ENCODE data around the gene FAM72B.
"Not testable (repeated sequence)": the region's sequence is repeated elsewhere in the genome, so short reads cannot be mapped to it uniquely, and the experiment has no call there.

The FAM72B gene

DNA sequence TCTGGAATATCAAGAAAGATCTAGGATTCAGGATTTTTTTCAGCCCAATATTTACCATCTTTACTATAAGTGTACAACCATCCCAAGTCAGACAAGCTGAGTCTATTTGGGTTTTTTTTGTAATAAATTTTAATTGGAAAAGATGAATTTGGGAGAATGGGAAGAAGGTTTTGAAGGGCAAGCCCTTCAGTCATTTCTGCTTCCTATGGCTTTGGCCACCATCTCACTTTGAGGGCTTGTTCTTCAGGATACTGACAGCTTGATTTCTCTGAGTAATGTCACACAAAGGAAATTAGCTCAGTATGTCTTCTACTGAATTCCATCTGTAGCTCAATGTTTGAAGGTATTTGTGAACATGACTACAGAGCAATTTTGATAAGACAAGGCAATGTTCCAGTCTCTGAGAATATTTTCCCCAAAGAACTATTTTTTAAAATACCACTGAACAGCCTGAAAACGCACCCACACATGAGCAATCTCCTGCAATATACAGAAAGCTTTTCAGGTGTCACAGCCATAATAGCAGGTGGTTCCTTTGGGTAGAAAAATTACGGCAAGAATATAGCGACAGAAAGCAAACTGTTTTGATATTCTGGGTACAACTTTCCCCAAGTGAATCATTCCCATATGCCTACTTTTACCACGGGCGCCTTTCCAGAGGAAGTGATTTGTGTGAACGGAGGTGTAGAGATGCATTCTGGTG is 22.8 kb downstream of the FAM72B start:
- H3K4me1 ChIP-seq (ENCODE audit: control insufficient read depth in 1 of 2, insufficient read depth in 2 of 2, low read length in 2 of 2); H3K9me3 ChIP-seq (ENCODE audit: control insufficient read depth in 1 of 2, low read length in 2 of 2); H3K4me3 ChIP-seq (ENCODE audit: low read depth in 1 of 2, low read length in 2 of 2); H3K36me3 ChIP-seq (ENCODE audit: control insufficient read depth in 1 of 2, insufficient read depth in 2 of 2, low read length in 2 of 2); H3K27ac ChIP-seq (ENCODE audit: low read length); H3K27me3 ChIP-seq (ENCODE audit: low read depth, low read length): not testable (repeated sequence)

GRCh38 chr1:121160118-121160517 is 24.0 kb downstream of the FAM72B start:
- not testable (repeated sequence) for H3K27me3 ChIP-seq (ENCODE audit: low read depth, low read length); H3K36me3 ChIP-seq (ENCODE audit: control insufficient read depth in 1 of 2, insufficient read depth in 2 of 2, low read length in 2 of 2); H3K4me1 ChIP-seq (ENCODE audit: control insufficient read depth in 1 of 2, insufficient read depth in 2 of 2, low read length in 2 of 2); H3K4me3 ChIP-seq (ENCODE audit: low read depth in 1 of 2, low read length in 2 of 2); H3K9me3 ChIP-seq (ENCODE audit: control insufficient read depth in 1 of 2, low read length in 2 of 2); H3K27ac ChIP-seq (ENCODE audit: low read length)

DNA sequence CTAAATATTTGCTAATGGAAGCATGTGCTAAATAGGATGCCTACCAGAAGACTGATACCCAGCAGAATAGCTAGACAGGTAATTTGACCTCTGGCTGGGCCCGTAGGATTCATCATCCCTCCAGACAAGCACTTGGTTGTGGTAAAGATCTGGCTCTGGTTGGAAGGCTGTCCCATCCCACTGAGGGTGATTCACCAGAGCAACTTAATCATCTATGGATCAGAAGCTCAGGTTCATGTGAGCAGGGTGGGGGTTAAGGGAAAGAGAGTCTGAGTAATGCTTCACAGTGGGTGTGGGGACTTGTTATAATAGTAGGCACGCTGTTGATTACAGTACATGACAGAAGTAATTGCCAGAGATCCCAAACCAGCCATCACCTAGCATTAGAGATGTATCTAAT is 26.5 kb downstream of the FAM72B start:
- not testable (repeated sequence) for H3K4me3 ChIP-seq (ENCODE audit: low read depth in 1 of 2, low read length in 2 of 2); H3K36me3 ChIP-seq (ENCODE audit: control insufficient read depth in 1 of 2, insufficient read depth in 2 of 2, low read length in 2 of 2); H3K4me1 ChIP-seq (ENCODE audit: control insufficient read depth in 1 of 2, insufficient read depth in 2 of 2, low read length in 2 of 2); H3K9me3 ChIP-seq (ENCODE audit: control insufficient read depth in 1 of 2, low read length in 2 of 2); H3K27me3 ChIP-seq (ENCODE audit: low read depth, low read length); H3K27ac ChIP-seq (ENCODE audit: low read length)

- not testable (repeated sequence) for H3K27me3 ChIP-seq (ENCODE audit: low read depth, low read length); H3K4me1 ChIP-seq (ENCODE audit: control insufficient read depth in 1 of 2, insufficient read depth in 2 of 2, low read length in 2 of 2); H3K36me3 ChIP-seq (ENCODE audit: control insufficient read depth in 1 of 2, insufficient read depth in 2 of 2, low read length in 2 of 2); H3K9me3 ChIP-seq (ENCODE audit: control insufficient read depth in 1 of 2, low read length in 2 of 2); H3K4me3 ChIP-seq (ENCODE audit: low read depth in 1 of 2, low read length in 2 of 2); H3K27ac ChIP-seq (ENCODE audit: low read length)
These were observed 27.1 kb downstream of the FAM72B start for GRCh38 chr1:121156958-121157603.

GRCh38 chr1:121155671-121156358 is 28.3 kb downstream of the FAM72B start:
- not testable (repeated sequence) for H3K4me1 ChIP-seq (ENCODE audit: control insufficient read depth in 1 of 2, insufficient read depth in 2 of 2, low read length in 2 of 2); H3K4me3 ChIP-seq (ENCODE audit: low read depth in 1 of 2, low read length in 2 of 2); H3K9me3 ChIP-seq (ENCODE audit: control insufficient read depth in 1 of 2, low read length in 2 of 2); H3K27me3 ChIP-seq (ENCODE audit: low read depth, low read length); H3K36me3 ChIP-seq (ENCODE audit: control insufficient read depth in 1 of 2, insufficient read depth in 2 of 2, low read length in 2 of 2); H3K27ac ChIP-seq (ENCODE audit: low read length)

- not testable (repeated sequence) for H3K36me3 ChIP-seq (ENCODE audit: control insufficient read depth in 1 of 2, insufficient read depth in 2 of 2, low read length in 2 of 2); H3K27ac ChIP-seq (ENCODE audit: low read length); H3K4me3 ChIP-seq (ENCODE audit: low read depth in 1 of 2, low read length in 2 of 2); H3K4me1 ChIP-seq (ENCODE audit: control insufficient read depth in 1 of 2, insufficient read depth in 2 of 2, low read length in 2 of 2); H3K27me3 ChIP-seq (ENCODE audit: low read depth, low read length); H3K9me3 ChIP-seq (ENCODE audit: control insufficient read depth in 1 of 2, low read length in 2 of 2)
These were observed 29.3 kb downstream of the FAM72B start for GRCh38 chr1:121154811-121155210.

DNA sequence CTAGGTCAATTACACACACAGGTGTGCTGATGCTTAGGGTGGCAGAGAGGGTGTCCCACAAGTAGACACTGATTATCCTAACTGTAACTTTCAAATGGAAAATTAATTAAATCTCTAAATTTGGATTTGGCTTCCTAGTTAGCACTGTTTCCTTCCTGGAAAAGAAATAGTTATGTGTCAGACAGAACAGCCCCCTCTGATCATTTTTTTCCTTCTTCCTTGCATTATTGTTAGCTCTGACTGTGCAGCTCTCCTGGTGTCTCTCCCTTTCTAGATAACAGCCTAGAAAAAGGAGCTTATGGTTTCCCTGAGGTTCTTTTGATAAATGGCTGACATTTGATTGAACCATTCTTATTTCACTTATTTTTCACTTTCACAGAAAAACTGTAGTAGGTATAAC is 31.4 kb downstream of the FAM72B start:
- H3K27me3 ChIP-seq (ENCODE audit: low read depth, low read length); H3K9me3 ChIP-seq (ENCODE audit: control insufficient read depth in 1 of 2, low read length in 2 of 2); H3K27ac ChIP-seq (ENCODE audit: low read length); H3K4me1 ChIP-seq (ENCODE audit: control insufficient read depth in 1 of 2, insufficient read depth in 2 of 2, low read length in 2 of 2); H3K4me3 ChIP-seq (ENCODE audit: low read depth in 1 of 2, low read length in 2 of 2); H3K36me3 ChIP-seq (ENCODE audit: control insufficient read depth in 1 of 2, insufficient read depth in 2 of 2, low read length in 2 of 2): not testable (repeated sequence)

DNA sequence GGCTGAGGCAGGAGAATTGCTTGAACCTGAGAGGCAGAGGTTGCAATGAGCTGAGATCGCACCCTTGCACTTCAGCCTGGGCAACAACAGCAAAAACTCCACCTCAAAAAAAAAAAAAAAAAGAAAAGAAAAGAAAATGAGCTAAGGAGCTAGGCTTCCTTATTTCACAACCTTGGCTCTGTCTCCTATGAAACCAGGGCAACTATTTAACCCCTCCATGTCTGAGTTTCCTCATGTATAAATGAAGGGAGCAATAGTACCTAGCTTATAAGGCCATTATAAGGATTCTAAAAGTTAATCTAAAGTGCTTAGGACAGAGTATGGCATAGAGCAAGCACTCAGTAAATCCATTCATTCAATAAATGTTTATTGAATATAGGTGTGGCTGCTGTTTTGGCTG is 32.8 kb downstream of the FAM72B start:
- not testable (repeated sequence) for H3K36me3 ChIP-seq (ENCODE audit: control insufficient read depth in 1 of 2, insufficient read depth in 2 of 2, low read length in 2 of 2); H3K27ac ChIP-seq (ENCODE audit: low read length); H3K9me3 ChIP-seq (ENCODE audit: control insufficient read depth in 1 of 2, low read length in 2 of 2); H3K27me3 ChIP-seq (ENCODE audit: low read depth, low read length); H3K4me3 ChIP-seq (ENCODE audit: low read depth in 1 of 2, low read length in 2 of 2); H3K4me1 ChIP-seq (ENCODE audit: control insufficient read depth in 1 of 2, insufficient read depth in 2 of 2, low read length in 2 of 2)

DNA sequence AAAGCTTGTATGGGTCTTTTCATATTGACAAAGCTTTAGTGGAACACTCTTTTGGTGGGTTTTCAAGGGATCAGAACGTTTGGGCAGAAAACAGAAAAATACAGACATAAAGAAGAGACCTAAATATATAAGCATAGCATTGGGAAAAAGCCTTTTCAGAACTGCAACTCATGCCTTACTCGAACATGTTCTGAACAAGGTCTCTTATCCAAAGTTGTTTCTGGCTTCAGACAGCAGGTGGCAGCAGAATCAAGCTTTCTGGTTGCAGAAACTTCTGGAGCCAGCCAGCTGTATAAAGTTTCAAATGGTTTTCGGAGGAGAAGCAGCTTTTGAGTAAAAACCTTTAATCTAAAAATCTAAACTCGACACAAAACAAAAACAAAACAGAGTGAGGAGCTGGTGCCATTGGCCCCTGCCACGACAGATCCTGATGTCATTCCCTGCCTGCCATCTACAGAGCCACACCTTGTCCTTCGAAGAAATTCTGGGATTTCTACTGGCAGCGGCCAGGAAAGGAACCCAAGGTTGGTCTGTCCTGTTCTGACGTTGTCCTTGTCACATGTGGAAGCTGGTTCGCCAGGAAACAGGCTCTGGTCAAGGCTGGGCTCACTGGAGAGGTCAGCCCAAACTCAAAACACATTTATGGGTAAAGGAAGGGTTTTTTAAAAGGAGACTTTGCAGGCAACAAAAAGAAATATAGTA is 35.5 kb downstream of the FAM72B start:
- not testable (repeated sequence) for H3K27ac ChIP-seq (ENCODE audit: low read length); H3K27me3 ChIP-seq (ENCODE audit: low read depth, low read length); H3K4me3 ChIP-seq (ENCODE audit: low read depth in 1 of 2, low read length in 2 of 2); H3K9me3 ChIP-seq (ENCODE audit: control insufficient read depth in 1 of 2, low read length in 2 of 2); H3K4me1 ChIP-seq (ENCODE audit: control insufficient read depth in 1 of 2, insufficient read depth in 2 of 2, low read length in 2 of 2); H3K36me3 ChIP-seq (ENCODE audit: control insufficient read depth in 1 of 2, insufficient read depth in 2 of 2, low read length in 2 of 2)

DNA sequence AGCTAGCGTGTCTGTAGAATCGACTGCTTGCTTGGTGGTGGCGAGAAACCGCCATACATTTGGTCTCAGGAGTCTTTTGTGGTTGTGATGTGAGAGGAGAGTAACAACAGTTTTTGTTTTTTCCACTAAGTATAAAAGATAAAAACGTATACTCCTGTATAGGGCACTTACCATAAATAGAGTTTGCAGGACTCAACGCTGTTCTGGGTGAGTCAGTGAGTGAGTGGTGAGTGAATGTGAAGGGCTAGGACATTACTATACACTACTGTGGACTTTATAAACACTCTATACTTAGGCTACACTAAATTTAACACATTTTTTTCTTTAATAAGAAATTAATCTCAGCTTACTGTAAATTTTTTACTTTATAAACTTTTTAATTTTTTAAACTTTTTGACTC is 43.7 kb downstream of the FAM72B start:
- not testable (repeated sequence) for H3K4me1 ChIP-seq (ENCODE audit: control insufficient read depth in 1 of 2, insufficient read depth in 2 of 2, low read length in 2 of 2); H3K27me3 ChIP-seq (ENCODE audit: low read depth, low read length); H3K4me3 ChIP-seq (ENCODE audit: low read depth in 1 of 2, low read length in 2 of 2)

DNA sequence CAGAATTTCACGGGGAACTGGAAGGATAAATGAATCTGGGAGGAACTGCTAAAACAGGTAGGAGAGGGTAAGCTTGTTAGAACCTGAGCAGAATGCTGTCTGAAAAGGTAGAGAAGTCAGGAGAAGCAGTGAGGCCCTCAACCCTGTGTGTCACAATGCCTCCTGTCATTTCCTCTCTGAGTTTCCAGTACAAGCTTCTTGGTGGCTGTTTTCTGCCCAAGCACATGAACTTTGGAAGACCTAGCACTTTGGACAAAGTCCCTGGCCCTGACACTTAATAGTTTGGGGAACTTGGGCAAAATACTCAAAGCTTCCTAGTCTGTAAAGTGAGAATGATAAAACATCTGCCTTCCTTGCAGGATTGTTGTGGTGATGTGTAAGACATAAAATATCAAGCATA is 52.6 kb downstream of the FAM72B start:
- H3K4me1 ChIP-seq (ENCODE audit: control insufficient read depth in 1 of 2, insufficient read depth in 2 of 2, low read length in 2 of 2); H3K27me3 ChIP-seq (ENCODE audit: low read depth, low read length); H3K27ac ChIP-seq (ENCODE audit: low read length); H3K4me3 ChIP-seq (ENCODE audit: low read depth in 1 of 2, low read length in 2 of 2); H3K9me3 ChIP-seq (ENCODE audit: control insufficient read depth in 1 of 2, low read length in 2 of 2); H3K36me3 ChIP-seq (ENCODE audit: control insufficient read depth in 1 of 2, insufficient read depth in 2 of 2, low read length in 2 of 2): not testable (repeated sequence)

More for the DNA sequence above, 43.7 kb downstream of the FAM72B start:
- not testable (repeated sequence) for H3K36me3 ChIP-seq (ENCODE audit: control insufficient read depth in 1 of 2, insufficient read depth in 2 of 2, low read length in 2 of 2); H3K27ac ChIP-seq (ENCODE audit: low read length); H3K9me3 ChIP-seq (ENCODE audit: control insufficient read depth in 1 of 2, low read length in 2 of 2)
